Medulla oblongata (tissue), 1 donor: ENCODE results near the gene MN1.
"Not testable (repeated sequence)": the region's sequence is repeated elsewhere in the genome, so short reads cannot be mapped to it uniquely, and the experiment has no call there.

Experiments used
- DNase-seq: peaks from one replicate; pipeline ENCODE4 v3.0.0-alpha.2; 2015; ENCODE audit errors: extremely low spot score

Gene MN1

DNA sequence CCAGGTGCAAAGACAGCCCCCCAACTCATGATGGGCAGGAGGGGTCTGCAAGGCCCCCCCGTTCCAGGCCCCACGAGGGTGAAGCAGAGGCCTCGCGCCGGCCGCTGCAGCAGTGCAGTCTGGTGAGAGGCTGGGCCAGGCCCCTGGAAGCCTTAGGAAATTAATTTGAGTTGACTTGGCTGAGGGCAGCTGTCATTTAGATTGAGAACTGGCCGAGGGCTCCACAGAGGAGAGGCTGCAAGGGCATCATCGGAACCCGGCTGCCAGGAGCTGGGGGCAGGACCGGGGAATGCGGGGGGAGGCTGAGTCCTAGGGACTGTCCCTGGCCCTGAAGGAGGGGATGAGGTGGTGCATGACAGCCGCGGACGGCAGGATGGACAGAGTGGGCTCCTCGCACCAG lies 39.9 kb downstream of the MN1 start:
- DNase-seq = no peak

DNA sequence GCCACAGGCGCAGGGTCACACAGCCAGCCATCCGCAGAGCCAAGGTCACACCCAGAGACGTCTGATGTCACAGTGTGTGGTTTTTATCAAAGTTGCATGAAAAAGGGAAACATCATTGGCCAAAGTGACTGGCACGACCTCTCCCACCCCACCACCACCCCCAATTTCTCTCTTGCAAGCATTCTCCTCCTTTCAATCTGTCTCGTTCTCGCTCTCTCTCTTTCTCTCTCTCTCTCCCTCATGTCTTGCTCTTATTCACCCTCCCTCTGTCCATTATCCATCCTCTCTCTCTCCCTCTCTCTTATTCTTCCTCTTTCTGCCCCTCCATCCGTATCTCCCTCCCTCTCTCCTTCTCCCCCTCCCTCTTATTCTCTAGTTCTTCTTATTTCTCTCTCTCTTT lies 40.6 kb downstream of the MN1 start:
- no peak for DNase-seq

DNA sequence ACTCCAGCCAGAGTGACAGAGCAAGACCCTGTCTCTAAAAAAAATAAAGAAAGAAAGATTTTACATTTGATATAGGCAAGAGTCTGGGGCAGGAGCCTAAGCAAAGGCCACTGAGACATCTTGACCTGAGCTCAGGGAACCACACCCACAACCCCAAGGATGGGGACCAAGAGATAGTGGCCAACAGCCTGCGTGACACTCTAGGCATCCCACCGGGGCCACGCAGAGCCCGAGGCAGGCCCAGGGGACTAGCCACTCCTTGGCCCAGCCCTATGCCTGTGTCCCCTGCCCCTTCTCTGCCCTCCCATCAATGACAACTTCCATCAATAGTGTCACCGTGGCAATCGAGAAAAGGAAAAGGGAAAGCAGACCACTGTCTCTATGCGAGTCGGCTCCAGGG lies 41.1 kb downstream of the MN1 start:
- DNase-seq = no peak

DNA sequence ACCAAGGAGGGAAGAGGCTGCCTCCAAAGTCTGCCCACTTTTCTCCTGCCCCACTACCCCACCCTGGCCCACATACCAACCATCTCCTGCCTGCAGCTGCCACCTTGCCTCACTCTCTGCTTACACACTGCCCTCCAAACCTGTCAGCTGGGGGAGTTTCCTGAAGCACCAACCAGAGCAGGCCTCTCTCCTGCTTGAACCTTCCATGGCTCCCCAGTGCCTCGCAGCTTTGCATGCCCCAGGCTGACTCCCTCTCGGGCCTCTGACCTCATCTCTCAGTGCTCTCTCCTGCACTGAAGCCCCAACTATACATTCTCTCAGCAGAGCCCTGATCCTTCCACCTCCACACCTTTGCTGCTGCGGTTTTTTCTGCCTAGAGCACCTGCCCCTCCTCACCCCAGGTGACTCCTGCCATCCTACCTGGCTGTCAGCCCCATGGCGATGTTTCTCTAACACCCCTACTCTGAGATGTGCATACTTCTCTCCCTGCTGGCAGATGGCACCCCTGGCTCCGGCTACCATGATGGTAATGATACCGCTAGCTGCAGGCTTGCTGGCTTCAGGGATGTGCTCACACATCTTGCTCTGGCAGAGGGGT lies 43.5 kb downstream of the MN1 start:
- no peak for DNase-seq

DNA sequence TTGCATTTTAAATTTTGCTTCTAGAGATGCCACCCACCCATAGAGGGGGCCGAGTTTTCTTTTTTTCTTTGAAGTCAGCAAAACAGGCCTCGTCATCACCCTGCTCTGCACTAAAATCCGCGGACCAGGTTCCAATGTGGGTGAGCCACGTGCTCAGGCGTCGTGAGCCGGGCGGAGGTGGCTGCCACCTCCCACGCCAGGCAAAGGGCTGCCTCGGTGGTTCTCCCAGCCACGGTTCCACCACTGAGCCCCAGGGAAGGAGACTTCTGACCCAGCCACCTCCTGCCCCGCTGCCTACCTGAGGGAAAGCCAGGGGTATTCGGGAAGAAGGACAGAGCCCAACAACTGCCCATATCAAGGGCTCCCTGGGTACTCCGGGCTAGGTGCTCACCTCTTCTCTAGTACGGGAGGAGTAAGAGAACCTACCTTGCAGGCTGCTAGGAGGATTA lies 45.3 kb downstream of the MN1 start:
- no peak for DNase-seq

DNA sequence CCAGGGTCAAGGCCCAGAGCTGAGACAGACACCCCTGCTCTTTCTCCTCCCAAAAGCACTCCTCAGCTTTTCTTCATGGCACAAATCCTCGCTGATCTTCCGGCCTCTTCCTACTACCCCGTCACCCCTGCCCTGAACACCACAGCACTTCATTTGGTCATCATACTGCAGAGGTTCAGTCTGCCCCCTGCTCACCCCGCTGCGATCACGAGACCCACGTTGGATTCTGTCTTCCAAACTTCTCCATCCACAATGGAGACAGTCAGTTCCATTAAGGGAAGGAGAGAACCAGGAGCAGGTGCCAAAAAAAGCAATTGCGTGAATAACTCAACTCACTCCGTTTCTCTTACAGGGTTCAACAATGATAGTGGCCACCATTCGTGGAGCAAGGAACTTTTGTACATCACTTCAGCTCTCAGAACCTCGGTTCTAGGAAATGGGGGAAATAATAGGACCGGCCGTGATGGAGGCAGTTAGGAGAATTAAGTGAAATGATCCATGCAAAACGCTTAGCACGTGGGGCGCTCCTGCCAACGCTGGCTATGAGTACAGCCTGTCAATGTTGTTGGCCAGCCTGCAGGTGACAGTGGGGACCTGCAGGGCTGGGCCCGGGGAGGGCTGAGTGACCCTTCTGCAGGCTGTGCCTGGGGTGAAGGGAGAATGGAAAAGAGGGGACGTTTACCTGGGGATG lies 45.9 kb downstream of the MN1 start:
- DNase-seq = no peak

DNA sequence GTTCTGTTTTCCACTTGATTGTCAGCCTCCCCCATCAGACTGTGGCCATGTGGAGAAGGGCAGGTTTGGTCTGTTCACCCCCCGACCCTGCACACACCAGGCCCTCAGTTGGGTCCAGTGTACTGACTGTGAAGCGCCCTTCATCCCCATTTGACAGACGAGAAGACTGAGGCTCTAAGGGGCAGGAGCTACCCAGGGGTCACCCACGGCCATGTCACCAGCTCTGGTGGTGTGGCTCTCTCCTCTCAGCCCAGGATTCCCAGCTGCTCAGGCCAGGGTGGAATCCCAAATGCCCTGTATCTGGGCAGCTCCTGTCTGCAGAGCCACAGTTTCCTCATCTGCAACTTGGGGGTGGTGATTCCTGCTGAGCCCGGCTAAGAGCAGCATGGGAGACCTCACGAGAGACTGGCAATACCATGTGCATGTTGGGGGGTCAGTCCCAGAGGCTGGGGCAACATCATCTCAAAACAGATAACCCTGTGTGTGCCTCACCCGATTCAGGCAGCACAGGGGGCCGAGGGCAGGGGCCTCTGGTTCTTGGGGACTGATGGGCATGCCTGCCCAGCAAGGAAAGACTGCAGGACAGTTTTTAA lies 46.6 kb downstream of the MN1 start:
- no peak for DNase-seq

DNA sequence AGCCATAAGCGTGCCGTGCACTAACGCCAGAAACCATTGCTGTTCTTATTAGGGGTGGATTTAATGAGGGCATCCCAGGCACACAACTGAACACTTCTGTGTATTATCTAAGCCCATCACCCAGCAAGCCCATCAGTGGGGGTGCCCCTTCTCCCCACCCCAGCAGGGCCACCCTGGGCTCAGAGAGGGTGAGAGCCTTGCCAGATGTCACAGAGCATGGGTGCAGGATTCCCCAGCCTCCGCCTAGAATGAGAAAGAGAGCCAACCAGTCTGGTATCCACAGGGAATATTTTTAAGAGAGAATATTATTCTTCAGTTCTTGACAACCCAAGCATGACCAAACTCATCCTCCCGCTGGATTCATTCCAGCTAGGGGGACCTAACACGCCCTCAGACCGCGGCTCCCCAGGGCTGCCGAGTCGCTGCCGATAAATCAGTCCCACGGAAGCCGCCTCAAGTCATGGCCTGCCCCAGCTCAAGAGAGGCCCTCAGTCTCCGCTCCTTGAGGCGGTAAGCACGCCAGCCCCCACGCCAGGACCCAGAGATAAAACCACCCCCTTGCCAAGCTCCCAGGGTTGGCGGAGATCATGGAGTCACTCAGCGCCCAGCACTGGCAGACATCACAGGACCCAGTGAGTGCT lies 47.2 kb downstream of the MN1 start:
- no peak for DNase-seq

DNA sequence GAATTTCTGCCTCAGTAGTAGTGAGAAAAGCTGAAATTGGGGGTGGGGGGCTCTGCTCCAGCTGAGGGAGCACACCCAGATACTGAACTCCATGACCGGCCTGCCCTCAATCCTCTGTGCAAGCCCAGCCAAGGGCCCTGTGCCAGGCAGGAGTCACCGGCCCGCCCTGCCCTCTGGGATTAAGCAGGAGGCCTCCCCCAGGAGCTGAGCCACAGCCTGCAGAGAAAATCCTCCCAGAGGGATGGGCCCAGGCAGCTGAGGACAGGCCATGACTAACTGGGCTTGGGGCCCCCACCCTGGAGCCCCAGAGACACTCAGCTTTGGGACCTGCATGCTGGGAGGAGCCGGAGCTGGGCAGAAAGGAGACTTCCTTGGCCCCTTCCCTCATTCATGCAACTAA lies 48.8 kb downstream of the MN1 start:
- no peak for DNase-seq

DNA sequence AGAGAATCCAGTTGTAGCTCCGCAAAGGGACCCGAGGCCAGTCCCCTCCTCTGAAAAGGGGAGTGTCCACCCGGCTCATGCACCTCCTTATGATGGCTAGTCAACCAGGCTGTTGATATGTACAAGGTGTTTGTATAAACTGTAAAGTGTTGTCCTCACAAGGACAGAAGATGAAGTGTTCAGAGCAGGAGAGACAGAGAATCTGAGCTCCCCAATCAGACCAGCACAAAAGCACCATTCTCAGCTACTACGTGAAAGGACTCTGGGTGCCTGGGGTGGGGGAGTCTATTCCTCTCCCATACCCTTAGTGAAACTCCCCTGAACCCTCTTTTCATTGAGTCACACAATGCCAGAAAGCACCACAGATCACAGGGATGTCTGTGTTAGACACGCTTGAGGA lies 49.4 kb downstream of the MN1 start:
- DNase-seq = no peak

DNA sequence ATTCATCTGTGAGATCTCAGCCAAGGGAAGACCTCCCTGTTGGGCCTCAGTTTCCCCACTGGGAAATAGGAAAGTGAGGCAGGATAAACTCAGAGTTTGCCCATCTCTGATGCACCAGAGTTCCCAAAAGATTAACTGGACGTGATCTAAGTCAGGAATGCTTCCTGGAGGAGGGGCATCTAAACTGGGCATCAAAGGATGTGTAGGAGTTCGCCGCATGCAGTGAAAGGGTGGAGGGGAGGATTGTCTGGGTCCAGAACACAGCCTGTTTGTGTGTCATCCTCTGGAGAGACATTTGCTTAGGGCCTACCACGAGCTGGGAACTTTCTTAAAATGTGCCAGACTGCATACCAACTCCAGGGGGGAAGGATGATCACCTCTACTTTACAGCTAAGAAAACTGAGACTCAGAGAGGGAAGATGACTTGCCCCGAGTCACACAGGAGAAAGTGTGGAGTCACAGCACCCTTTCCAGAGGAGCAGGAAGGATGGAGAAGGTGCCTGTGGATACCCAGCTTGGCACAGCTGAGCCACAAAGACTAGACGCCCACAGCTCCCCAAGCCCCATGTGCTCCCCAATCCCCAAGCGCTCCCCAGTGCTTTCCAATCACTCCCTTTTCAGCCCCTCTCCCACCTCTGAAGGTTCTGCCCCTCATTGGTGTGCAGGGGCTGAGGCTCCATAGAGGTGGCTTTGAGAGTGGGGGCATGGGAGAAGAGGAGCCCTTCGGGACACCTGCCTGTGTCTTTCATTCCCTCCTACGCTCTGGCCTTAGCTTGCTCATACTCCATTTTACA lies 50.1 kb downstream of the MN1 start:
- DNase-seq = no peak

DNA sequence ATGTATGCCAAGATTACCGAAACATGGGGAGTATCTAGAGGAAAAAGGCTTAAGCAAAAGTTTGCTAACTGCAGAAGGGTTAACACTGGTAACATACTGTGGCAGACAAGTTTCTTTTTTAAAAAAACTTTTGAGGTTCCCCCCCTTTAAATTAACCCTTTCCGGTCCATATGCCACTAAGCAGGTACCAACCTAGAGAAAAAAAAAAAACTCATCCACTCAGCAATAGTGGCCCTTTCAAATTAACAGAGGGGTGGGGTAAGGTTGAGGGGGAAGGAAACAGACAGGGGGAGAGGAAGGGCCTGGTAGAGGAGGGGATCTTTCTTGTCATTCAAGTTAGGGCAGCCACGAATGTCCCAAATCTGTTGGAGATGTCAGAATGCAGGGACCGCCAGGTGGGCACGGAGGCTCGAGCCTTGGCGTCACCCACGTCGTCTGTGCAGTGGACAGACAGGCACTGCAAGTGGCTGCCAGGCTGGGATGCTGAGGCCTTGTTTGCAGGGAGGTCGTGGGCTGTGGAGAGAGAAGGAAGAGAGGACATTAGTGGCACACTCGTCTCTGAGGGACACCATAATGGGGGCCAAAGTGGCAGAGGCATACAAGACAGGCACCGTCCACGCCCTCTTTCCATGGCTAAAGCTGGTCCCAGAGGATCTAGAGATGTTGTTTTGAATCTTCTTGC lies 50.8 kb downstream of the MN1 start:
- DNase-seq = no peak

DNA sequence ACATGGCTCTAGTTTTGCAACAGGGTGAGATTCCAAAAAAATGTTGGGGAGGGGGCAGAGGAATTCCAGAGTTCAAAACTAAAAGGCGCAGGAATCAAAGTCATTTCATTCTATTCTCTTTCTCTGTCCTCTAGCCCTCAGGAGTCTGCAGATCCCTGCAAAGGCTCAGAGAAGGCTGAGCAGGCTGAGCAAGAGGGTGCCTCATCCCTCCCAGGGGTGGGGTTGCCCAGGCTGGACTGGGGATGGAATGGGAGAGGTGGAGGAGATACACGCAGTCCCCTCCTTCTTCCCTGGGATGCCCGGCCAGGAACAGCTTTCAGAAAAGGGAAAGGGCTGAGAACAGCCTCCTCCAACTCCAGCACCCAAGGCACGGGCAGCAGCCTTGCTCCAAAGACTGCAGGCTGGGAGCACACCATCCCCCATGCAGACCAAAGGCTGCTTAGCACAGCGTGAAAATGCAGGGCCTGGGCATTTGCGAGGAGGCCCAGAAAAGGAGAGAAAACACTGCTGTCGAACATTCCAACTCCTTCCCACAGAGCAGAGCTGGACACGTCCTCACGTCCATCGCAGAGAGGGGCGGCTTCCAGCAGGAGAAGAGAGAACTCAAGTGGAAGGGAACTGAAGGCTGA lies 51.8 kb downstream of the MN1 start:
- peak; percentile 29 for DNase-seq

DNA sequence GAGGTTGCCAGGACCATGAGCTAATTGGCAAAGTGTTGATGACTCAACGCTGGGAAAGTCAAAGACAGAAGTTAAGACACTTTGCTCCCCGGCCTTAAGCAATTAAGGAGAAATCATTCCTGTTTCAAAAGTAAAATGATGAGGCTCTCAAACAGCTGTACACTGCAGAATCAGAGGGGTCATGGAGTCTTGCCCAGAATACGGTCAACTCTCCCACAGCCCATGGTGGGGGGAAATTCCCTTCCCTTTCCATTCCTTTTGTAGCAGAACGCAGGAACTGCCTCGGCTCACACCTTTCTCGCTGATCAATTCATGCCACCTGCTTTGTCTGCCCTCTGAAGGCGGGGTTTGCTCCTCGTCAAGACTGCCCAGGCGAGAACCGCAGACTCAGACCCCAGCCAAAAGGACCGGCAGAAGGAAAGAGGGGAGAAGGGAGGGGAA lies 52.8 kb downstream of the MN1 start:
- DNase-seq = no peak

DNA sequence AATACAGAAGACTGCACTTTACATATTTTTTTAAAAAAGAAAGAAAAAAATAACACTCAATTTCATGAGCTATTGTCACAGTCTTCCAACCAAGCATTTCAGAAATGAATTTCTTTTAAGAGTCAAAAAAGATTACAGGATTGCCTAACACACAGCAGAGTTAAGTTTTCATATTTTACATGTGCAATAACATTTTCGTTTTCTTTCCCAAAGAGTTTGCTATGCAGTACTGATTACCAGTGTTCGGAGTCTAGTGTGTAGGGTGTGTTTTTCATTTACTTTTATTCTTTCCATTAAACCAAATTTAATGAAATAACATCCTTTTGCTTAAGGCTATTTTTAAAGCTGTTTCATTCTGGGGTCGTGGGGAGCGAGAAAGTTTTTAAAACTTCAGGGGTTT lies 53.2 kb downstream of the MN1 start:
- DNase-seq = no peak

DNA sequence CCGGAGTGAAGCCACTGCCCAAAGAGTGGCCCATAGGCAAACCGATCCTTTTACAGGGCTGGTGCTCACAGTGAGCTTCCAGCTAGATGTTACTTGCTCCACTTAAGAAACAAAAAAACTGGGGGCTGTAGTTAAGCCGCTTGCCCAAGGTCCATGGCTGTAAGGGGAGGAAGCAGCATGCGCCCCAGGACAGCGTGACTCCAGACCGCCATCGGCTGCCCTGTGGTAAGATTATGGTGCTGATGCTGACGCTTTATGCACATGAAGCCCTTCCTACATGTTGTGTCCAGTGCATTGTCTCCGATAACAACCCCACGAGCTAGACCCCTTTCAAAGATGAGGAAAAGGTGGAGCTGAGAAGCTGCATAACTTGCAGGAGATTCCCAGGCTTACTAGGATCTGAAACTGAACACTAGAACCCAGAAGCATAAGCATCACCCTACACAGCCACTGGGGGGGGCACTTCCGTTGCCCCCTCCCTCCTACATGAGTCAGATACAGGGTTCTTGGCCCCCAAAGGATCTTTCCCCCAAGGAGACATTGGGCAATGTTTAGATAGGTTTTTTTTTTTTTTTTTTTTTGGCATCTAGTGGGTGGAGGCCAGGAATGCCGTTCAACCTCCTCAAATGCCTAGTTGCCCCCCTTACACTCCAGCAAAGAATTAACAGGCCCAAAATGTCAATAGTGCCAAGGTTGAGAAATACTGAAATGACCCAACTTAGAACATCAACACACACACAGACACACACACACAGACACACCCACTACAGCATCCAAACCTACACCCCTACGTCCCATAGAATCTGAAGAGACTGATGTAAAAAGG lies 53.9 kb downstream of the MN1 start:
- no peak for DNase-seq

DNA sequence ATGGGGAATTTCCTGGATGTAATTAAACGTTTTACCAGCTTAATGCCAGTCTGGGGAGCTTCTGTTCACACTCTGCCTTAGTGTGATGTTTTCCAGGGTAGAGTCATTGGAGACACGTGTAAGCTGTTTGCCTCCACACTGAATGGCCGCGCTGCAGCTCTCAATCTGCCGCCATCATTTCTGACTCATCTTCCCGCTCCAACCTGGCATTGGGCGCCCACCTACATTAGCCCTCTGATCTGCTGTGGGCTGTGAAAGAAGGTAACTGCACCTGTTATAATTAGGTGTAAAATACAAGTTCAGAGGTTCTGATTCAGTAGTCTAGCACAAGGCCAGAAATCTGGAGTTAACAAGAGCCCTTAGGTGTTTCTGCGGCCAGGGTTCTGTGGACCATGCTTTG lies 54.6 kb downstream of the MN1 start:
- no peak for DNase-seq

DNA sequence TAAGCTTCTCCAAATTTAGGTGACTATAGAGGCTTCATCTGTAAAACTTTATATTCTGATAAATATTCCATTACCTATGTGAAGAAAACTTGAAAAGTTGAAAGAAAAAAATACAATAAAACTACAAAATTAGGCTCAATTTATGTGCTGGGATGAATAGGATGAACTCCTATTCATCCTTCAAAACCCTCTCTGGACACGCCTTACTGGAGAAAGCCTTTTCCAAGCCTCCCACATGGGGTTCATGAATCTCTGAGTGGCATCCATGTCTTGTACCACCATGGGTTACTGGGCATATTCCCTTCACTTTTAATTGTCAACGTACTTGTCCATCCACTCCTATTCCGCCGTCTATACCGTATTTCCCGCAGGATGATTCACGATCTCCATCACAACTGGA lies 55.7 kb downstream of the MN1 start:
- no peak for DNase-seq

DNA sequence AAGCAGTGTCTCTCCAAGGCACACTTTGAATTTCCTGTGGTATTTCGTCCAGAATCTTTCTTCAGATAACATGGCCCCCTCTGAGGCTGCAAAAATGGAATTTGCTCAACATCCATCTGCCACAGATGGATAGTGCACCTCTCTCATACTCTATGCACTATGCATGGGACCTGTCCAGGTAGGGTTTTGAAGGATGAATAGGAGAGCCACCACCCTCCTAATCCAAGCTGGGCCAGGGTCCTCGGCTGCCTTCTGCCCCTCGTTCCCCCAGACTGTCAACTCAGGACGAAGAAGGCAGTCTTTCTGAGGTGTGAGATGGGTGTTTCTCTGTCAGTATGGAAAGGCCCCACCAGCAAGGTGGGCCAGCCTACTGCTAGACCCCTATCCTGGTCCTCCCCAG lies 56.4 kb downstream of the MN1 start:
- no peak for DNase-seq

DNA sequence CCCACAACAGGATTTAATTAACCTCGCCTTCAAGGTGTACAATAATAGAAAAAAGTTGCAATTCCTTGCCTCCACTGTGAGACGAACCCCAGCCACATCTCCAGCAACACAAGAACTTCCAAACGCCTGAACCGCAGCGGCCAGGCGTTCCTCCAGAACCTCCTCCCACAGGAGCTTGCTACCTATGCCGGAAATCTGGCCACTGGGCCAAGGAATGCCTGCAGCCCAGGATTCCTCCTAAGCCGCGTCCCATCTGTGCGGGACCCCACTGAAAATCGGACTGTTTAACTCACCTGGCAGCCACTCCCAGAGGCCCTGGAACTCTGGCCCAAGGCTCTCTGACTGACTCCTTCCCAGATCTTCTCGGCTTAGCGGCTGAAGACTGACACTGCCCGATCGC lies 57.5 kb downstream of the MN1 start:
- DNase-seq = not testable (repeated sequence)
